HEK293 (cell line): ENCODE data around the gene PRXL2C.

ENCODE experiments used
- CTCF ChIP-seq: fragments of 450-650 bp; formaldehyde crosslinking; IDR thresholded peaks from 2 replicates; pipeline ENCODE4 v1.5.1; 2016; ENCODE audit warnings: missing biosample characterization, missing genetic modification characterization
- PATZ1 ChIP-seq: fragments of 450-650 bp; formaldehyde crosslinking; IDR thresholded peaks from 2 replicates; pipeline ENCODE4 v1.5.1; 2016; ENCODE audit warnings: missing biosample characterization, missing genetic modification characterization
- REST ChIP-seq: fragments of 450-650 bp; formaldehyde crosslinking; IDR thresholded peaks from 2 replicates; pipeline ENCODE4 v1.5.1; 2016; ENCODE audit warnings: missing biosample characterization, missing genetic modification characterization
- TSHZ1 ChIP-seq: fragments of 450-650 bp; formaldehyde crosslinking; IDR thresholded peaks from 2 replicates; pipeline ENCODE4 v1.5.1; 2016; ENCODE audit warnings: missing biosample characterization, missing genetic modification characterization, borderline replicate concordance
- YY1 ChIP-seq: fragments of 450-650 bp; formaldehyde crosslinking; IDR thresholded peaks from 2 replicates; pipeline ENCODE4 v1.5.1; 2018; ENCODE audit warnings: missing biosample characterization, missing genetic modification characterization
- ZFP41 ChIP-seq: fragments of 450-650 bp; formaldehyde crosslinking; IDR thresholded peaks from 2 replicates; pipeline ENCODE4 v1.5.1; 2016; ENCODE audit warnings: missing biosample characterization, missing genetic modification characterization, borderline replicate concordance
- ZNF248 ChIP-seq: fragments of 450-650 bp; formaldehyde crosslinking; IDR thresholded peaks from 2 replicates; pipeline ENCODE4 v1.5.1; 2017; ENCODE audit warnings: missing biosample characterization, missing genetic modification characterization
- ZNF302 ChIP-seq: fragments of 450-650 bp; formaldehyde crosslinking; IDR thresholded peaks from 2 replicates; pipeline ENCODE4 v1.5.1; 2016; ENCODE audit warnings: missing biosample characterization, missing genetic modification characterization, low read depth
- ZNF350 ChIP-seq: fragments of 450-650 bp; formaldehyde crosslinking; IDR thresholded peaks from 2 replicates; pipeline ENCODE4 v1.5.0; 2017; ENCODE audit warnings: missing biosample characterization, mild to moderate bottlenecking, missing genetic modification characterization
- ZNF449 ChIP-seq: fragments of 450-650 bp; formaldehyde crosslinking; IDR thresholded peaks from 2 replicates; pipeline ENCODE4 v1.5.1; 2017; ENCODE audit warnings: missing biosample characterization, mild to moderate bottlenecking, missing genetic modification characterization, moderate library complexity
- ZNF639 ChIP-seq: fragments of 450-650 bp; formaldehyde crosslinking; IDR thresholded peaks from 2 replicates; pipeline ENCODE4 v1.5.1; 2016; ENCODE audit warnings: missing biosample characterization, missing genetic modification characterization

- TF ChIP-seq ZNF248 (tag by site-specific recombination) (no peak), YY1 (tag by site-specific recombination) (no peak), CTCF (no peak), ZFP41 (tag by site-specific recombination) (no peak), ZNF449 (tag by site-specific recombination) (no peak), ZNF350 (tag by site-specific recombination) (no peak), ZNF302 (tag by site-specific recombination) (no peak), ZNF639 (tag by site-specific recombination) (no peak), TSHZ1 (tag by site-specific recombination) (no peak), PATZ1 (tag by site-specific recombination) (no peak), REST (tag by site-specific recombination) (no peak)
These were observed 37.5 kb downstream of the PRXL2C start for GRCh38 chr9:96617439-96618185.
